ENCODE results near the gene SLC25A21. TPM values are rescaled to one million over a fixed set of nuclear protein-coding genes. Genes with fewer than 3 reads are reported as not detected.

Gene SLC25A21
- total and polyA plus RNA-seq, 2 of the 13 experiments (the other 11 are each of a cell fraction or from before 2014, with no cell fraction given), result 1.9 to 2.9 TPM

- no peak overlapping the region for H3K9ac ChIP-seq (ENCODE audit: insufficient read depth, low read depth, low read length)
- no peak overlapping the region for H3K27ac ChIP-seq (ENCODE audit: extremely low read length, insufficient read depth, low read length)
- ATAC-seq, result no peak
- H3K4me3 ChIP-seq (replicated peaks in 1 of 3; ENCODE audit: insufficient read depth in 1 of 3, low read depth in 2 of 3, low read length in 3 of 3), result no peak overlapping the region
- in situ Hi-C loops (cut with HindIII; ENCODE audit: extremely low pct_ligation_motif_present, low pct_unique_long_range_greater_than_20kb) (no loop called here), intact Hi-C loops (cut with micrococcal nuclease; ENCODE audit: unreplicated experiment) (no loop called here)
- DNase-seq (ENCODE audit: low spot score), result no peak
- no peaks in the 10 kb centered on the region for H3K4me1 ChIP-seq (ENCODE audit: insufficient read depth, low read length)
- no peak overlapping the region for H2AFZ ChIP-seq (ENCODE audit: low read length)
- no peak for TF ChIP-seq NR1H2 (CRISPR knock-in tag; IDR thresholded peaks at IDR 0.05; ENCODE audit: borderline replicate concordance, low read depth)
- no peak for TF ChIP-seq ZNF513 (CRISPR knock-in tag; conservative IDR thresholded peaks at IDR 0.05)
- POLR2A ChIA-PET, result no interaction called here
- no peak for FAIRE-seq
- H3K4me2 ChIP-seq (ENCODE audit: low read depth, low read length), result no peak overlapping the region
- no peaks in the 10 kb centered on the region for H3K36me3 ChIP-seq (replicated peaks in 1 of 2; ENCODE audit: control insufficient read depth in 1 of 2, insufficient read depth in 2 of 2, low read length in 2 of 2)
- H3K79me2 ChIP-seq (ENCODE audit: insufficient read depth, low read length), result no peaks in the 10 kb centered on the region
- BruUV-seq (replicated peaks), result no TSS peak
- no peaks in the 10 kb centered on the region for H3K9me3 ChIP-seq (ENCODE audit: low read length)
- no peaks in the 10 kb centered on the region for H4K20me1 ChIP-seq (ENCODE audit: insufficient read depth, low read length)
- 13% methylated on average over 3 of the region's 3 CpGs for WGBS (ENCODE audit: low lambda C conversion rate)
- CTCF ChIA-PET (ENCODE audit: low intra/inter-chr PET ratio, low total read pairs), result no interaction called here
- H3K27me3 ChIP-seq (ENCODE audit: control insufficient read depth in 1 of 2, insufficient read depth in 2 of 2, low read length in 2 of 2), result no peaks in the 10 kb centered on the region
These were observed 32.7 kb downstream of the SLC25A21 start for GRCh38 chr14:37139710-37140109.

- Histone ChIP-seq H3K9ac (ENCODE audit: insufficient read depth, low read depth, low read length) (no peak overlapping the region), H3K36me3 (replicated peaks in 1 of 2; ENCODE audit: control insufficient read depth in 1 of 2, insufficient read depth in 2 of 2, low read length in 2 of 2) (no peaks in the 10 kb centered on the region), H2AFZ (ENCODE audit: low read length) (no peak overlapping the region), H3K4me3 (replicated peaks in 1 of 3; ENCODE audit: insufficient read depth in 1 of 3, low read depth in 2 of 3, low read length in 3 of 3) (no peak overlapping the region), H3K27me3 (ENCODE audit: control insufficient read depth in 1 of 2, insufficient read depth in 2 of 2, low read length in 2 of 2) (no peaks in the 10 kb centered on the region), H3K4me2 (ENCODE audit: low read depth, low read length) (no peak overlapping the region), H3K9me3 (ENCODE audit: low read length) (no peaks in the 10 kb centered on the region), H3K4me1 (ENCODE audit: insufficient read depth, low read length) (no peaks in the 10 kb centered on the region), H3K27ac (ENCODE audit: extremely low read length, insufficient read depth, low read length) (no peak overlapping the region), H4K20me1 (ENCODE audit: insufficient read depth, low read length) (no peaks in the 10 kb centered on the region), H3K79me2 (ENCODE audit: insufficient read depth, low read length) (no peaks in the 10 kb centered on the region)
- in situ Hi-C loops (cut with HindIII; ENCODE audit: extremely low pct_ligation_motif_present, low pct_unique_long_range_greater_than_20kb), result no loop called here
- WGBS (ENCODE audit: low lambda C conversion rate), result 18% methylated on average over 2 of the region's 2 CpGs
- ChIA-PET POLR2A (no interaction called here), CTCF (ENCODE audit: low intra/inter-chr PET ratio, low total read pairs) (no interaction called here)
- ATAC-seq (no peak), DNase-seq (ENCODE audit: low spot score) (no peak), FAIRE-seq (no peak)
- no TSS peak for BruUV-seq (replicated peaks)
- TF ChIP-seq ELK4 (CRISPR knock-in tag; IDR thresholded peaks at IDR 0.05; ENCODE audit: borderline replicate concordance) (no peak), ATF7 (IDR thresholded peaks at IDR 0.05) (peak; percentile 65), ATF7 (CRISPR knock-in tag; IDR thresholded peaks at IDR 0.05) (no peak), NKX3-1 (CRISPR knock-in tag; IDR thresholded peaks at IDR 0.05) (no peak), EED (CRISPR knock-in tag; IDR thresholded peaks at IDR 0.05) (no peak), SIX4 (CRISPR knock-in tag; IDR thresholded peaks at IDR 0.05) (no peak)
- TF ChIP-seq, protein P1, sequence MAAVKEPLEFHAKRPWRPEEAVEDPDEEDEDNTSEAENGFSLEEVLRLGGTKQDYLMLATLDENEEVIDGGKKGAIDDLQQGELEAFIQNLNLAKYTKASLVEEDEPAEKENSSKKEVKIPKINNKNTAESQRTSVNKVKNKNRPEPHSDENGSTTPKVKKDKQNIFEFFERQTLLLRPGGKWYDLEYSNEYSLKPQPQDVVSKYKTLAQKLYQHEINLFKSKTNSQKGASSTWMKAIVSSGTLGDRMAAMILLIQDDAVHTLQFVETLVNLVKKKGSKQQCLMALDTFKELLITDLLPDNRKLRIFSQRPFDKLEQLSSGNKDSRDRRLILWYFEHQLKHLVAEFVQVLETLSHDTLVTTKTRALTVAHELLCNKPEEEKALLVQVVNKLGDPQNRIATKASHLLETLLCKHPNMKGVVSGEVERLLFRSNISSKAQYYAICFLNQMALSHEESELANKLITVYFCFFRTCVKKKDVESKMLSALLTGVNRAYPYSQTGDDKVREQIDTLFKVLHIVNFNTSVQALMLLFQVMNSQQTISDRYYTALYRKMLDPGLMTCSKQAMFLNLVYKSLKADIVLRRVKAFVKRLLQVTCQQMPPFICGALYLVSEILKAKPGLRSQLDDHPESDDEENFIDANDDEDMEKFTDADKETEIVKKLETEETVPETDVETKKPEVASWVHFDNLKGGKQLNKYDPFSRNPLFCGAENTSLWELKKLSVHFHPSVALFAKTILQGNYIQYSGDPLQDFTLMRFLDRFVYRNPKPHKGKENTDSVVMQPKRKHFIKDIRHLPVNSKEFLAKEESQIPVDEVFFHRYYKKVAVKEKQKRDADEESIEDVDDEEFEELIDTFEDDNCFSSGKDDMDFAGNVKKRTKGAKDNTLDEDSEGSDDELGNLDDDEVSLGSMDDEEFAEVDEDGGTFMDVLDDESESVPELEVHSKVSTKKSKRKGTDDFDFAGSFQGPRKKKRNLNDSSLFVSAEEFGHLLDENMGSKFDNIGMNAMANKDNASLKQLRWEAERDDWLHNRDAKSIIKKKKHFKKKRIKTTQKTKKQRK (IDR thresholded peaks at IDR 0.05; ENCODE audit: low read length), result no peak
- intact Hi-C loops (cut with micrococcal nuclease; ENCODE audit: unreplicated experiment), result no loop called here
These were observed 33.5 kb downstream of the SLC25A21 start for GRCh38 chr14:37138898-37139297.
